Measurements from ENCODE around the gene ASCL2.

Gene ASCL2, protein sequence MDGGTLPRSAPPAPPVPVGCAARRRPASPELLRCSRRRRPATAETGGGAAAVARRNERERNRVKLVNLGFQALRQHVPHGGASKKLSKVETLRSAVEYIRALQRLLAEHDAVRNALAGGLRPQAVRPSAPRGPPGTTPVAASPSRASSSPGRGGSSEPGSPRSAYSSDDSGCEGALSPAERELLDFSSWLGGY

DNA sequence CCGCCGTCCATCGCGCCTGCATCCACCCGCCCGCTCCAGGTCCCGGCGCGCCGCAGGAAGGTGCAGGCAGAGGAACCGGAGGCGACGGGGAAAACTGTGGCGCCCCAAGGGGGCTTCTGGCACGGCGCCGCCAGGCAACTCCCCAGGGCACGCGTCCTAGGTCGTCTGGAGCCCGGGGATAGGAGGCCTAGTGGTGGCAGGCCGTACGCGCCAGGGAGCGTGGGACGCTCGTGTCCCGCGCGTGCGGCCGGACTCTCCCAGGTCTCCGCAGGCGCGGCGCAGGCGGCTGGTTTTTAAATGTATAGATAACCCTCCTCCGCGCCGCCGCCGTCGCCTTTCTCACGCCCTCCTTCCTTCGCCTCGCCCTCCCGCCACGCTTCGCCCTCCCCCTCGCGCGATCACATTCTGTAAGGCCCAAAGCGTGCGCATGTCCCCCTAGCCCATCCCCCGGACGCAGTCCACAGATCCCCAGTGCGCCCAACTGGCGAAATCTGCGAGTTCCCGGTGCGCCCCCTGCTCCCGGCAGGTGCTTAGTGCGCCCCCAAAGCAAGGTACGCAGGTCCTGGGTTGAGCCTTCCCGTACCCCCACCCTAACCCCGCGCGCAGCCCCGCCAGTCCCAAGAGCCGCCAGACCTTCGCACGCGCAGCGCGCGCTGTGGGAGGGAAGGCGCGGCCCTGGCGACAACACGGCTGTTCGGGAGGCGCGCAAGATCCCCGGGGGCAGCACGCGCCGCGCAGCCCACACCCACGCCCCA lies at the start of gene ASCL2:
Gene ASCL2 (minus strand): TSS at position 267 of the 755 bp plus-strand sequence. CDS start 256 bp downstream, at position 11.
- DNase-seq (ENCODE audit: low read depth in 2 of 2): no peak

DNA sequence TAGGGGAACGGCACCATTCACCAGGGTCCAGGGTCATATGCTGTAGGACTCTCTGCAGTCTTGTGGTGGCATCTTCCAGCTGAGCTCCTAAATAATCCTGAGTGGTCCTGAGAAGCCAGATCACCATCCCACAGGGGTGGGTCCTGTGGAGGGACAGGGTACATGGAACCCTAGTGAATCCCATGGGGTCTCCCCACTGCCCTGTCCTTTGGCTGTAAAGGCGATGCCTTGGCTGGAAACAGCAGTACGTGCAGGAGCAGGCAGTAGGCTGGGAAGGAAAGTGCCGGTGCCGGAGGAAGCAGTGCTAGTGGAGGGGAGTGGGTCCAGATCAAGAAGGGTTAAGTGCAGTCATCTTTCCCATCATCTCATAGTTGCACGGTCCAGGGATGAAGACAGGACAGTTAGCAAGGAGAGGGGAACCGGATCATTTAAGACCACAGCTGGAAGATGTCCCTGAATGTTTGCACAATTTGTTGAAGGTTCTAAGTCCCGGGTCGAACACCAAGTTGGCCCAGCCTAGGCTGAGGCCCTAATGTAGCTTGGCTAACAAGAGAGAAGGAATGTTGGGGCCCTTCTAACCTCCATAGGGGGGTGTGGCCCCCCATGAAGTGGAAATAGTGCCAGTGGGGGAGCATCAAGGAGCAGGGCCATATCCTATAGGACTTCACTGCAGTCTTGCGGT lies 49.5 kb upstream of the ASCL2 start:
- no peak for DNase-seq (ENCODE audit: low read depth in 2 of 2)

DNA sequence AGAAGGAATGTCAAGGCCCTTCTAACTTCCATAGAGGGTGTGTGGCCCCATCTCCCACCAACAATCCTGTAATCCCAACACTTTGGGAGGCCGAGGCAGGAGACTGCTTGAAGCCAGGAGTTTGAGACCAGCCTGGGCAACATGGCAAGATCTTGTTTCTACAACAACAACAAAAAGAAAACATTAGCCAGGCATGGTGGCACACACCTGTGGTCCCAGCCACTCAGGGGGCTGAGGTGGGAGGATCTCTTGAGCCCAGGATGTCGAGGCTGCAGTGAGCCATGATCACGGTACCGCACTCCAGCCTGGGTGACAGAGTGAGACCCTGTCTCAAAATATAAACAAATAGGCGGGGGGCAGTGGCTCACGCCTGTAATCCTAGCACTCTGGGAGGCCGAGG lies 48.3 kb upstream of the ASCL2 start:
- DNase-seq (ENCODE audit: low read depth in 2 of 2): no peak

- DNase-seq (ENCODE audit: low read depth in 2 of 2): no peak
Observed at GRCh38 chr11:2318123-2318522, 47.7 kb upstream of the ASCL2 start.

- no peak for DNase-seq (ENCODE audit: low read depth in 2 of 2)
Observed at GRCh38 chr11:2317354-2318050, 47.1 kb upstream of the ASCL2 start.

- no peak for DNase-seq (ENCODE audit: low read depth in 2 of 2)
Observed at GRCh38 chr11:2316963-2317244, 46.5 kb upstream of the ASCL2 start.

DNA sequence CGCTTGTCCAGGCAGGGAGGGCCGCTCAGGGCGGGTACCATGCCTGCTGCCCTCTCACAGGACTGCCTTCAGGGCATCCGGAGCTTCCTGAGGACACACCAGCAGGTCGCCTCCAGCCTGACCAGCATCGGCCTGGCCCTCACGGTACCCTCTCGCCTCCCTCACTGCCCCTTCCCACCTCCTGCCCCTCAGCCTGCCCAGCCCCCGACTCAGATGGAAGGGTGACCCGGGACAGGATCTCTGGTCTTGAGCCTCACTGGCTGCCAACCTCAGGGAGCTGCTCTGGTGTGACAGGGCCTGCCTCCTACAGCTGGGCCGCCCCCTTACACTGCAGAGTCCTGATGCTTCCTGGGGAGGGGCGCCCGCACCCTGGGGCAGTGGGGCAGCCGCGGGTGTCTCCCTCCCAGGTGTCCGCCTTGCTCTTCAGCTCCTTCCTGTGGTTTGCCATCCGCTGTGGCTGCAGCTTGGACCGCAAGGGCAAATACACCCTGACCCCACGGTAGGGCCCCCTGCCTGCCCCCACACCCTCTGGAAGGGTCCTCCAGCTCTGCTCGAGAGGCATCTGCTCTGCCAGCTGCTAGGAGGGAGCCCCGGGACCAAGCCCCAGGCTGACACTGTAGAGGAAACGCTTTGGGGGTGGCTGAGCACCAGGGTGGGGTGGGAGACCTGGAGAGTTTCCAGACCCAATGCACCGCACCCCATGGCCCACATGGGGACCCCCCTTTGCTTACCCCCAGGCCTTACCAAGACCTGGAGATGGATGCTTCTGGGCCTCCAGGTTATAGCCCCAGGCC lies 46.0 kb upstream of the ASCL2 start:
- DNase-seq (ENCODE audit: low read depth in 2 of 2): no peak

DNA sequence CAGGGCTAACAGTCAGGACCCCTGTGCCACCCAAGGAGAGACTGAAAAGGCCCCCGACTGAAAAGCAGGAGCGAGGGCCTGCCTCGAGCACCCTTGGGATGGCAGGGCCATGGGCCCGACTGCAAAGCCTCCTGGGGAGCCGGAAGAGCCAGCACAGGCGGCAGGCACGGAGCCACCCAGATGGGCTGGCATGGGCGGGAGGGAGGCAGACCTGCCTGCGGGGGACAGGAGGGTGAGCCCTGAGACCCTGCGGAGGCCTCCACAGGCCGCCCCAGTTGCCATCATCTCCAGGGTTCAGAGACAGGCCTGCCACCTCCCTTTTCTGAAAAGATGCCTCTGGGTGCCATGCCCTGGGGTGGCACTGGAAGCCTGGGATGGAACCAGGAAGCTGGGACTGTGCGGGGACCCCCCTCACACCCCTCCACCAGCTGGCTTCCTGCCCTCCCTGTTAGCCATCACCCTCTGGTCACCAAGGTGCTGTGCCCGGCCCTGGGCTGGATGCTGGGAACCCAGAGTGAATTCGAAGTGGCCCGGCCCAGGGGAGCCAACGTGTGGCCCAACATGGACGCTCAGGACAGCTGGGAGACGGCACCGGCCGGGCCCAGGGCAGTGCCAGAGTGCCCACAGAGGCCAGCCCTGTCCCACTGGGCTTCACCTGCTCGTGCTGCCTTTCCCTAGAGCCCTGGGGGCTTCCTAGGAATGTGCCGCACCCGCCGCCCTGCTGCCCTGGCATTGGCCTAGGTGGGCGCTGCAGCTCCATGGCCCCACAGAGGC lies 45.2 kb upstream of the ASCL2 start:
- DNase-seq (ENCODE audit: low read depth in 2 of 2): no peak

DNA sequence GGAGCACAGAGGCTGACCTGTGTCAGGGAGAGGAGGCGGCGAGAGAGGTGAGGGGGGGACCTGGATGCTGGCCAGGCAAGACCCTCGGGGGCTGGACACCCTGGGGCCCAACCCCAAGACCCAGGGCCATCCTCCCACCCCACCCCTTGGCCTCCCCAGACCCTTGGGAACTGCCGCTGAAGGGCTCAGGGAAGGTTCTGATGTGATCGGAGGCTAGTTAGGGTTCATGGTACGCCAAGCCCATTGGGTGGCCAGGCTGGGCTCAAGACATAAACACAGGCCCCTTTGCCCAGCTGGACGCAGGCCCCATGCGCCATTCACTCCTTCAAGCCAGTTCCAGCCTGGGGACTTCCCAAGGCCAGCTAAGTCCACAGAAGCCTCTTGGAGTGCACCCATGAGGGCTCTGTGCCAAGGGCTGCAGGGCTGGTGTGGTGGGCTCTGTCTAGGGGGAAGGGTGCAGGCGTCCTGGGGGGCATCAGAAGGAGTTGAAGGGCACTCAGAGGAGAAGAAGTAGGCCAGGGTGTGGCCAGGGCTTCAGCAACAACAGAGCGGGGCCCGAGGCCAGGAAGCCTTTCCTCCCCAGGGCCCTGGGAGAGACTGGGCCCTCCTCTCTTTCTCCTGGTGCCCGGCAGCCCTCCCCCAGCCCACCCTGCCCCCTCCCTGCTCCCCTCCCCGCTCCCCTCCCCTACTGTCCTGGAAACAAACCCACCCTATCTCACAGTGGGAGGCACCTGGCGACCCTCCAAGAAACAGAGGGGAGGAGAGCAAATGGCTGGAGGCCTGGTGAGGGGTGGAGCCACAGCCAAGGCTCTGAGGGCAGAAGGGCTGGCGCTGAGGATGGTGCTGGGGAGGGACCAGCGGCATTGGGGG lies 44.4 kb upstream of the ASCL2 start:
- DNase-seq (ENCODE audit: low read depth in 2 of 2): no peak

DNA sequence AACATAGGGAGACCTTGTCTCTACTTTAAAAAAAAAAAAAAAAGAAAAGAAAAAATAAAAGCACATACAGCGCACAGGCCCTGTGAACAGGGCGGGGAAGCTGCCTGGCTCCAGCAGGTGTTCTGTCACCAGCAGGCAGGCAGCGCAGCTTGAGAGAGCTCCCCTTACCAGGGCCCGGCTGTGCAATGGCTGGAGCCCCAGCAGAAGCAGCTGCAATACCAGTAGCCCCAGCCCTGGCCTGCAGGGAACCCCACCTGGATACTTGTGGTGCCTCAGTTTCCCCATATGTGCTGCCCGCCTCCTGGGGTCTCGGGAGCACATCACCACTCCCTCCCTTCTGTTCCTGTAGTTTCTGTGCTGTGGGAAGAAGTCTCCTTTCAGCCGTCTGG lies 43.7 kb upstream of the ASCL2 start:
- no peak for DNase-seq (ENCODE audit: low read depth in 2 of 2)

DNA sequence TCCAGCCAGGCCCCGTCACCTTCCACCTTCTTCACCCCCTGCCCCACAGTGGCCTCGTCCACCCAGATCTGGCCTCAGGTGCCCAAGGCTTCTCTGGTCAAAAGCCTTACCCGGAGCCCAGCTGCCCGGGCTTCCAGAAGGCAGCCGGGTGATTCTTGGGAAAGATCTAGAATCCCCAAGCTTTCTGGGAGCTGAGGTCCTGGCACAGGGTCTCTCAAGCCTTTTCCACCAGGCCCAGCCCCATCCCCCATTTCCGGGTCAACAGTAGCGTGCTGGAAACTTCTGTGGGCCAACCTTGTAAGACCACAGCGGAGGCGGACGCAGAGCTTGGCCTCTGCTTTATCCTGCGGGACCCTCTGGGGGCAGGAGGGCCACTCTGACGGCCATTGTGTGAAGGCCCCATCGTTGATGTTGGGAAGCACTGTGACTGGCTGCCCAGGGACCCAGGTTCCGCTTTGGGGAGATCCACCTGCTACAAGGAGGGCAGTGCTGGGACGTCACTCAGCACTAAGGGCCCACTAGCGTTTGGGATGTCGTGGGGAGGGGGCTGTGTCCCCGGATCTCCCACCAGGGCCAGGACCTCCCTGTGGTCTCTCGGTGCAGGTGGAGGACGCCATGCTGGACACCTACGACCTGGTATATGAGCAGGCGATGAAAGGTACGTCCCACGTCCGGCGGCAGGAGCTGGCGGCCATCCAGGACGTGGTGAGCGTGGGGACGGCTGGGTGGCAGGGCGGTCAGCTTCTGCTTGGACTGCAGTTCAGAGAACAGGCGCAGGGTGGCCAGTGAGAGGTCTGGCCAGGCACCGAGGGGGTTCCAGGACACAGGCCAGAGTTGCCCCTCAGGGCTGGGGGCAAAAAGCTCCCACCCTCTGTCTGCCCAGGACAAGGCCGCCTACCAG lies 42.9 kb upstream of the ASCL2 start:
- DNase-seq (ENCODE audit: low read depth in 2 of 2): no peak

GRCh38 chr11:2312232-2313042 lies 42.0 kb upstream of the ASCL2 start:
- no peak for DNase-seq (ENCODE audit: low read depth in 2 of 2)

DNA sequence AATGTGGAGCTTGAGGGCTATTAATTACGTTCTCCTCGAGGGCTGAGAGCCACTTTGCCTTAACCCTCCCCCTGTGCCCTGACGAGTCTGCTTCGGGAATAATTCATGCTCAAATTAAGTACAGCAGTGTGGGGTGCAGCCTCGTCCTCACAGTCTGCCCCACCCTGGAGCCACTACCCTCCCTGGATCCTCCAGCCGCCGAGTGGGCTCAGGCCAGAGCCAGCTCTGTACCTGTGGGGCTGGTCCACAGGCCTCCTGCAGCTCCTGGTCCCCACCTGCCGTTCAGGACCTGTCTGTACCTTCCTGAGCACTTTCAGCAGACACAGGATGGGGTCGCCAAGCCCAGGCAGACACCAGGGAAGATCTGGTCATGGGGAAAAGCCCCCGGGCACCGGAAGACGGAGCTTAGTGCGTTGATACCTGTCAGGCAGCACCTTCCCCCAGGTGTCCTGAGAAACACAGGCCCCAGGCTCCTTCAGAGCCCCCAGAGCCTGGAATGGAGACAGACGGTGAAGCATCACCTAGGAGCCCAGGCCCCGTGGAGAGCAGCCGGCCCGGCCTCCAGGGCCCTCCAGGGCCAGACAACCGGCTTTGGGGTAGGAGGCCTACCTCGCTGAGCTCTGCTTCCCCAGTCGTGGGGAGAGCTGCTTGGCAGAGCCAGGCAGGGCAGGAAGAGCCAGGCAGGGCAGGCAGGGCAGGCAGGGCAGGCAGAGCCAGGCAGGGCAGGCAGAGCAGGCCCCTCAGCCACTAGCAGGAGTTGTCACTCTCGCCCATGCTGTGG lies 41.2 kb upstream of the ASCL2 start:
- no peak for DNase-seq (ENCODE audit: low read depth in 2 of 2)

DNA sequence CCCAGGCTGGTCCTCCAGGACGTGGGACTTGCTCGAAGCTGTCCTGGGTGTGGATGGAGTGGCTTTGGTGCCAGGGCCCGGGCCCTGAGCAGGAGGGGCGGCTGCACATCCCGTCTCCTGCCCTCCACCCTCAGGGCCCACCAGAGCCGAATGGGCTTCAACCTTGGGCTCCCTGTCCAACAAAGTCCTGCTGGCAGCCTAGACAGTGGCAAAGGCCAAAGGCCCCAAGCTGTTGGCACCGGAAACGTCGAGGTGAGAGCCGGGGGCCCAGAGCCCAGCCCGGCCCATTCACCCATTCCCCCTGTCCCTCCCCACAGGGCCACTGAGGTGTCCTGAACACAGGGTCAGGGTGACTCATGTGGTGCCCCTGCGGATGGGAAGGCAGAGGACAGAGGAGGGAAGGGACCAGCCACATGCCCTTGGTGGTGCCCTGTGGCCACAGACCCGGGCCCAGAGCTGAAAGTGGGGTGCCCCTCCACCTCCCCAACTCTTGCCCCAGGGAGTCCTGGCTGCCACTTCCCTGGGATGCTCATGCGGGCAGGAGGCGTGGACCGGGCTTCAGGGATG lies 40.5 kb upstream of the ASCL2 start:
- DNase-seq (ENCODE audit: low read depth in 2 of 2): no peak

GRCh38 chr11:2310073-2310785 lies 39.8 kb upstream of the ASCL2 start:
- DNase-seq (ENCODE audit: low read depth in 2 of 2): no peak

All from stimulated activated CD4-positive, alpha-beta T cell treated with anti-CD3 and anti-CD28 coated beads, Interleukin-4, amount 100 ng/mL, for 48 hours (primary cell).